Endothelial cell of umbilical vein (primary cell): ENCODE data around the gene SESTD1.

Experiments
- EZH2 ChIP-seq: IDR thresholded peaks from 2 replicates; pipeline ENCODE4 v1.6.1; 2012; ENCODE audit warnings: borderline replicate concordance, low read depth, mild to moderate bottlenecking, moderate library complexity, low read length, inconsistent platforms; ENCODE audit not compliant: severe bottlenecking
- POLR2A ChIP-seq: IDR thresholded peaks from 2 replicates; pipeline ENCODE4 v1.6.1; 2012; ENCODE audit warnings: low read depth, mild to moderate bottlenecking, control low read depth, low read length
- POLR2AphosphoS5 ChIP-seq: IDR thresholded peaks from 2 replicates; pipeline ENCODE4 v1.6.1; 2012; ENCODE audit warnings: low read depth, mild to moderate bottlenecking, control low read depth, low read length, moderate library complexity; ENCODE audit not compliant: insufficient read depth
- TF ChIP-seq, protein P1 (sequence below), 2 donors: IDR thresholded peaks; 1 replicate in 1 of 2; 2 replicates in 1 of 2; pipeline ENCODE4 v1.5.1; 2011; ENCODE audit warnings: low read length in 2 of 2, mild to moderate bottlenecking in 2 of 2, moderate library complexity in 2 of 2, control low read depth in 1 of 2, inconsistent platforms in 1 of 2, low read depth in 1 of 2; ENCODE audit not compliant: insufficient read depth in 1 of 2; ENCODE audit errors: extremely low read depth in 1 of 2

- TF ChIP-seq, protein P1, sequence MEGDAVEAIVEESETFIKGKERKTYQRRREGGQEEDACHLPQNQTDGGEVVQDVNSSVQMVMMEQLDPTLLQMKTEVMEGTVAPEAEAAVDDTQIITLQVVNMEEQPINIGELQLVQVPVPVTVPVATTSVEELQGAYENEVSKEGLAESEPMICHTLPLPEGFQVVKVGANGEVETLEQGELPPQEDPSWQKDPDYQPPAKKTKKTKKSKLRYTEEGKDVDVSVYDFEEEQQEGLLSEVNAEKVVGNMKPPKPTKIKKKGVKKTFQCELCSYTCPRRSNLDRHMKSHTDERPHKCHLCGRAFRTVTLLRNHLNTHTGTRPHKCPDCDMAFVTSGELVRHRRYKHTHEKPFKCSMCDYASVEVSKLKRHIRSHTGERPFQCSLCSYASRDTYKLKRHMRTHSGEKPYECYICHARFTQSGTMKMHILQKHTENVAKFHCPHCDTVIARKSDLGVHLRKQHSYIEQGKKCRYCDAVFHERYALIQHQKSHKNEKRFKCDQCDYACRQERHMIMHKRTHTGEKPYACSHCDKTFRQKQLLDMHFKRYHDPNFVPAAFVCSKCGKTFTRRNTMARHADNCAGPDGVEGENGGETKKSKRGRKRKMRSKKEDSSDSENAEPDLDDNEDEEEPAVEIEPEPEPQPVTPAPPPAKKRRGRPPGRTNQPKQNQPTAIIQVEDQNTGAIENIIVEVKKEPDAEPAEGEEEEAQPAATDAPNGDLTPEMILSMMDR (IDR thresholded peaks at IDR 0.05; ENCODE audit: extremely low read depth in 1 of 2, insufficient read depth in 1 of 2, low read depth in 1 of 2, low read length in 2 of 2) = no peak
- TF ChIP-seq POLR2AphosphoS5 (no peak), EZH2 (no peak), POLR2A (no peak)
Observed at GRCh38 chr2:179255129-179255528, 9.5 kb downstream of the SESTD1 start.
